ENCODE results near the gene C1orf167.

Gene C1orf167

DNA sequence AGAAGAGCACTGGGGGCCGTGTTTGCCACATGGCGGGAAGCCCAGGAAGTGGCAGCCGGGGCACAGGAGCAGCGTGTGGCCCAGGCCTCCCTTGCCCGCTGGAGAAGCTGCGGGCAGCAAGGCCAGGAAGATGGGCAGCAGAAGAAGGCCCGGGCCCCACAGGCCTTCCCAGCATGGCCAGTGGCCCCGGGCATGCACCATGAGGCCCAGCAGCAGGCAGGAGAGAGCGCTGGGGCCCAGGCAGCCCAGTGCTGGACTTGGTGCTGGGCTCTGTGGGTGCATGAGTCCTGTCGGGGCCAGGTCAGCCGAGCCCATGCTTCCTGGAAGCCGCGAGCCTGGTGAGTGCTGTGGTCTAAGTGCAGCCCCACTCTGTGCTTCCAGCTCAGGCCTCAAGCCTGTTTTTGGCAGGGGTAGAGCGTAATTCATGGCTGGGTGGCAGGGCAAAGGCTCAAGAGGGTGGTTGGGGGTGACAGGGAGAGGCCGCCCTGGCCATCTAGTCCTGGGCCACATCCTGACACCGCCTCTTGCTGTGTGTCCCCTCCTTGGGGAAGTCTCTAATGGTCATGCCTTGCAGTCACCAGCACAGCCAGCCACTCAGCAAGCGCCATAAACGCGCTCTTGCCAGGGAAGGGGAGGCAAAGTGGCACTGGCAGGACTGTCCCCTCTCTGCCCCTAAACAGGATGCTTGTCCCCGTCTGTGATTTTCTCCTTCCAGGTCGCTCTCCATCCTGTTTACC, 22.4 kb downstream of the C1orf167 start:
- in situ Hi-C loops (cut with MboI; ENCODE audit: low sequenced_read_pairs), result no loop called here

DNA sequence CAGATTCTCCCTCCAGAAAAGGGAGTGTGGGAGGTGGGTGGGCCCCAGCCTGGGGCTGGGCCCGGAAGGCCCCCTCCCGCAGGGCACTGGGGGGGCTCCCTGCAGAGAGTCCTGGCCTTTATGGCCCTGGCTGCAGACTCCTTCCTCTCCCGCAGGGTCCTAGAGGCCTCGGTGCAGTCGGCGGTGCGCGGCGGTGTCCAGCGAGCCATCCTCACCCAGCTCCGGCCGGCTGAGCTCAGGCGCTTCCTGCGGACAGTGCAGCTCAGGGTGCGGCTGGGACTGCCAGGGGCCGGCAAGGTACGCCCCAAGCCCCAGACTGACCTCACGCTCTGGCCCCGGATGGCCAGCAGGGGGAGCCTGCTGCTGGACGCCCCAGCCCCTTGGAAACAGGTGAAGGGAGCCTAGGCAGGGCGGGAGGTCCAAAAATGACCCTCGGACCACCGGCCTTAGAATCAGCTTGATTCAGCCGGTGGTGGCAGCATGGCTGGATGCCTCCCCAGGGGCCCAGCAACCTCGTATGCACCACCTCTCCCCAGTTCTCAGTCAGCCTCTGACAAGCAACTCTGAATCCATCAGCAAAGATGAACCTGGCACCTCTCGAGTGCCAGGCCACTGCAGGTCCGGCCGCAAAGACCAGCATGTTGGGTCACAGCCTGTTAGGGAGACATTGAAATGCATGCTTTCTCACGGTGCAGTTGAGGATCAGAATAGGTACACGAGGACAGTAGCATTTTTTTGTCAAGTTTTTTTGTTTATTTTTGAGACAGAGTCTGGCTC, 23.2 kb downstream of the C1orf167 start:
- in situ Hi-C loops (cut with MboI; ENCODE audit: low sequenced_read_pairs), result no loop called here

DNA sequence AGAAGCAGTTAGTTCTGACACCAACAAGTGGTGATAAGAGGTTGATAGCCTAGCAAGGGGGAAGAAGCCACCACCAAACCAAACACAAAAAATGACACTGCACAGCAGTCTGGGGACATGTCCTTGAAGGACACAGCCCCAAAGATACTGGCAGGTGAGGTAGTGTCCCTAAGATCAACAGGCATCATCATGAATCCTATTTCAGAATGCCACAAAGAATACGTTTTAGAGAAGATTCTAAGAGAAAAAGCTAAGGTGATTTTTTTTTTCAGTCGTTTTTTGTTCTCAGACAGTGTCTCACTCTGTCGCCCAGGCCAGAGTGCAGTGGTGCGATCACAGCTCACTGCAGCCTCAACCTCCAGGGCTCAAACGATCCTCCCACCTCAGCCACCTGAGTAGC, 24.2 kb downstream of the C1orf167 start:
- in situ Hi-C loops (cut with MboI; ENCODE audit: low sequenced_read_pairs), result no loop called here

DNA sequence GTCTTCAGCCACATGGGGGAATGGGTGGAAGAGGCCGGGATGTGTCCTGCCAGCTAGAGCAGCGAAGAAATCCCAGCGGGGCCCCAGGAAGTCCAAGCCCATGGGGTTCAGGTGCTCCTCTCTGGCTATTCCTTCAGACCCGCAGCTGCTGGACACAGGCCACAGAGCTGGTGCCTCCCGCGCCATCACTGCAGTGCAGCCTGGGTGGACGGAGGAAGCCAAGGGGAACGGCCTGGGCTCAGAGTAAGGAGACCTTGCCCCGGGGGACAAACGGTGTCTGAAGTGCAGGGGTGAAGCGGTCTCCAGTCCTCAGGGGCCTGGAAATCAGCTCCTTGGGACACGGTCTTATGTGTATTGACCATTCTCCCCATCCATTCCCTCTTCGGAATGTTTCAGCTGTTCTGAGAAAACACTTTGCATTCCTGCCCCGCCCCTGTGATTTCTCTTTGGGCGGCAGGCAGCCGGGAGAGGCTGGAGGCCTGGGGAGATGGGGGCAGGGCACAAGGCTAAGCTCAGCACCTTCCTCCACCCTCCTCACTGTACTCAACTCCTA, 25.3 kb downstream of the C1orf167 start:
- in situ Hi-C loops (cut with MboI; ENCODE audit: low sequenced_read_pairs), result no loop called here

DNA sequence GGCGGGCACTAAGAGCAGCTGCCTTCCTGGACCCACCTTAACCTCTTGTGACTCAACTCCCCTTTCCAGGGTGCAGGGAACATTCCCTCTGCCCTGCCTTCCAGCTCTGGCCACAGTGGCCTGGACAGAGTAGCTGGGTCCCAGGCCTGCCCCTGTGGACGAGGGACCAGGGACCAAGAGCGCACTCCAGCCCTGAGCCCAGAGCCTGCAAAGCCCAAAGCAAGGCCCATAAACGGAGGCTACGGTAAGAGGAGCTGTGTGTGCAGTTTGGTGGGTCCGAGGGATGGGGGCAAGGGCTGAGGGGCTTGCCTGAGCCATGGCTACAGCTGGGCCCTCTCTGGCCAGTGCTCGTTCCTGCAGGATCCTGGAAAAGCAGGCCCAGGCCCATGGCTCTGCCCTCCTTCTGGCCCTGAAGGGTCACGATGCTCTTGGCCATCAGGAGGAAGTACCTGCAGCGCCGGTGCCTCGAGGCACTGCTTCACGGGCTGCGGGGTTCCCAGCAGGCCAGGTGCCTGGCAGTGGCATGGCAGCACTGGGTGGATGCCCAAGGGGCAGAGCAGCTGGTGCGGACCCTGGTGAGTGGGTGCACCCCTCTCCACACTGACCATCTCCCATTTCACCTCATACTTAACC, 25.9 kb downstream of the C1orf167 start:
- in situ Hi-C loops (cut with MboI; ENCODE audit: low sequenced_read_pairs), result no loop called here

DNA sequence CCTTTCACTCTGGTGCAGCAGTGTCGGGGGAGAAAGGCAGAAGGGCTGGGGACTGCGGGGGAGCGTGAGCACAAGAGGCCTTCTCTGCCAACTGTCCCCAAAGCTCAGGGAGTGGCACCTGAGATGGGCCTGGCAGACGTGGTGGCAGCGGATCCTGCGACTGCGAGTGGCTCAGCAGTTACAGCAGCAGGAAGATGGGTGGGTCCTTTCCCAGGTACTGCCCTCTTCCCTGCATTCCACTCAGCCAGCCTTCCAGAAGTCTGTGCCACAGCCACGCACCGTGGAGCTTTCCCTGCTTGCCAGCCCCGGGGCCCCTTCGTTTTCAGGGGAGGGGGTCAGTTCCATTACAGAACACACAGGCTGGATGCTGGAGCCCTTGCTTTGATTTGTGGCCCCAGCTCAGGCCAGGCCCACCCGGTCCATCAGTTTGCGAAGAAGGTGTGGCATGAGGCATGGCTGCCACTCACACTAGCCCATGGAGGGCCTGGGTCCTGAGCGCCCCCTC, 26.6 kb downstream of the C1orf167 start:
- in situ Hi-C loops (cut with MboI; ENCODE audit: low sequenced_read_pairs), result no loop called here

DNA sequence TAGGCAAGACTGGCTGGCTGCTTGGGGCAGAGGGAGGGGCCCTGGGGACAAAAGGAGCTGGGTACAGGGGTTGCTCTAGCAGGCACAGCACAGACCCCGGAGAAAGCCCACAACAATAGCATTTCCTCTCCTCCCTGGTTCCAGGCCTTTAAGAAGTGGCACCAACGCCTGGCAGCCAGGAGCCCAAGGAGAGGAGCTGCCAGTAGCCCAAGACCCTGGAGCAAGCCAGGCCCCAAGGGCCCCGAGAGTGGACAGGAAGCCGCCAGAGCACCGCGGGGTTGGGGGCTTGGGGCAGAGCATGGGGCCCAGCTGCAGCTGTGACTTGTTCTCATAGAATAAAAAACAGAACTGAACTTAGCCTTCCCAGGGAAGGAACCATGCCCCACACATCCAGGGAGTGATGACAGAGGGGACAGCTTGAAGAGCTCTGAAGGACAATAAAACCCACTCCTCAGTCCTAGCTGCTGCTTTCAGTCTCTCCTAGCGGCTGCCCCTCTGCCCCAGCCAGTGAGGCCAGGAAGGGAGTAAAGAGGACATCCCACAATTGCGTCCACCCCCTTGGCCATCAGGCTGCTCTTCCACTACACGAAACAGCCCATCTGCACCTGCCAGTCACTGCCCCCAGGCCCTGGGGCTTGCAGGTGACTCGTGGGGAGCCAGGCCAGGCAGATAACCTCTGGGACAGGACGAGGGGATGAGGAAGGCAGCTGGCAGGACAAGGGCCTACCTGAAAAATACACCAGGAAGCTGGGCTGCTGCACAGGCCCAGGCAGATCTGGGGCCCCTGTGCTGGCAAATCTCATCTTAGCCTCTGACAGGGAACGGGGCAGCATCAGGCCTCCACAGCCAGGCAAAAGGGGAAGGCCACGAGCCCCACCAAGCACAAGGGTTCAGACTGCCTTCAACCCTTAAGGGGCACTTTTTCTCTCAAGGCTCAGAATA, 27.4 kb downstream of the C1orf167 start:
- in situ Hi-C loops (cut with MboI; ENCODE audit: low sequenced_read_pairs), result no loop called here

DNA sequence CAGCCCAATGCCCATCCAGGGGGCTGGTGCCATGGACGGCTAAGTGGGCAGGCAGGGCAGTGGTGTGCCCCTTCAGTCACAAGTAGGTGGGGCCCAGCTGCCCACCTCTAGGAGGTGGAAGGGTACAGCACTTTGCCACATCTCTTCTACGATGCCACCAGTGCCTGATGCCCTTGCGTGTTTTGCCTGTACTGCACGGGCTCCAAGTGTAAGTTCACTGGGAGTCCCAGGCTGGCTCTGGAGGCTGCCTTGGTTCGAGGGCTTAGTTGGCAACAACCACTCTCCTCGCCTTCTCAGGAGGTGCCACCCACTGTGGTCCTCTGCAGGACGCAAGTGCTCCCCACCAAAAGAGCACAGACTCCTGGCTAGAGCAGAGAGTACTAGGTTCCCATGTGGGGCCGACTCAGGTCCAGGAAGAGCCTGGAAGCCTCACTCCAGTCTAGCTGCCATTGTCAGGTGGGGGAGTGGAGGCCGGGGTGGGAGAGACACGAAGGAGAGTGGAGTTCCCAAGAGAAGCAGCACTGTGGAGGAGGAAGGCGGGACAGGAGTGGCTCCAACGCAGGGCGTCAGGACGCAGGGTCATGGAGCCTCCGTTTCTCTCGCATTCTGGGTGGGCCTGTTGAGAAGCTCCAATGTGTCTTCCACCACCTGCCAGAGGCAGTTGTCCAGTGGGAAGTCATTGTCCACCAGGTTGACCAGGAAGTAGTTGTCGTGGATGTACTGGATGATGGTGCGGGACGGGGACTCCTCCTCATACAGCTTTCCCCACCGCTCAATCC, 28.3 kb downstream of the C1orf167 start:
- in situ Hi-C loops (cut with MboI; ENCODE audit: low sequenced_read_pairs), result no loop called here

DNA sequence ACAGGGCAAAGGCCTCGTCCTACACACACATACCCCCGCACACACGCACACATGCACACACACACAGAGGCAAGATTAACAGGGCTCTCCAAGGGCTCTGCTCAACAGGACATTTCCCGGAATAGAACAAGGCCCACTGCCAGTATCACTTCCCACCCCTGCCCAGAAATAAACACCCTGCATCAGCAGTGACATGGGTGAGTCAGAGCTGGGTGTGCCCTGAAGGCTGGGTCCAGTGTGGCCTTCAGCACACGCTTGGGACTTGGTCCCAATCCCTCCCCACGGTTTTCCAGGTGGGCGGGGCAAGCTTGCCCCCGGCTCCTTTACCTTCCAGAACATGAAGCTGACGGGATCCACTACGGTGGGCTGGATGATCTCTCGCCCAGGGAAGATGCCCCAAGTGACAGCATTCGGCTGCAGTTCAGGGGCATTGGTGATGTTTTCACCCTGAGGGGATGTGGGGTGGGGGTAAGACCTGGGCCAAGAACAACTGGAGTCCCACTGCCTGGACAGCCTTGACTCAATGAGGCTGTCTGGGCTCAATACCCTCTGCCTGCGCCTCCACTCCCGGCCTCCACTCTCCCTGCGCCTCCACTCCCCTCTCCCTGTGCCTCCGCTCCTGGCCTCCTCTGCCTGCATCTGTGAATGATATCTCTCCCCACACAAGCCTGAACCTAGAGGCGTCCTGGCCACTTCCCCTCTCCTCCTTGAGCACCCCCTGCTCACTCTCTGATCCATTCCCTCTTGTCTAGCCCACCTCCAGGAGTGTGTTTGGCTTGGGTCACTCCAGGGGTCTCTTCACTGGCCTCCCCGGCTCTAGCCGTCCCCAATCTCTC, 29.1 kb downstream of the C1orf167 start:
- in situ Hi-C loops (cut with MboI; ENCODE audit: low sequenced_read_pairs), result no loop called here

DNA sequence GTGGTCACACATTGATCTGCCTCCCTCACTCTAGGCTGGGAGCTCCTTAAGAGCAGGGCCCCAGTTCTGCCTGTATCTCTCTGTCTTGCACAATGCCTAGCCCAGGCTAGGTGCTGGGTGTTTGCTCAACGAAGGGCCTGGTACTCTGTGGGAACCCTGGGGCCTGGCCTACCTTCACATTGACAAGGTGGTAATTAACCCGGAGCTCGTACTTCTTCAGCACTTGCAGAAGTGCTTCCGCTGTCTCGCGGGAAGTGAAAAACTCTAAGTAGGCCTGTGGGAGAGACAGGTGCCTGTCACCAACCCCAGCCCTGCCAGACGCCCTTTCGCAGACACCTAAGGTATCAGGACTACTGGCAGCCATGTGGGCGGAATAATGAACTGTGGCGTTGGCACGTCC, 30.1 kb downstream of the C1orf167 start:
- in situ Hi-C loops (cut with MboI; ENCODE audit: low sequenced_read_pairs), result no loop called here

DNA sequence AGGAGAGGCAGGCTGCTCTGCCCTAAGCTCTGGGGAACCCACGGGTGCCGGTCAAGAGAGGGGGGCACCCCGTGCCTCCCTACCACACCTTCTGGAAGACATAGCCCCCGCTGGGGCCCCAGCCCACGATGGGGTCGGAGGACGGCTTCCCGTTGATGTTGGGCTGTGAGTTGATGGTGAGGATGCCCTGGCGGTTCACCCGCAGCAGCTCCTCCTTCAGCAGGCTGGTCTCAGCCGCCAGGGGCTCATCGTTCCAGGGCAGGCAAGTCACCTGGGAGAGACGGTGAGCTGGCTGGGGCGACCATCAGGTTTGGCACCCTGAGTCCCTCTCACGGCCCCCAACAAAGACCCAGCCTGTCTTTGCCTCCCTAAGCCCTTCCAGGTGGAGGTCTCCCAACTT, 31.8 kb downstream of the C1orf167 start:
- in situ Hi-C loops (cut with MboI; ENCODE audit: low sequenced_read_pairs), result no loop called here

DNA sequence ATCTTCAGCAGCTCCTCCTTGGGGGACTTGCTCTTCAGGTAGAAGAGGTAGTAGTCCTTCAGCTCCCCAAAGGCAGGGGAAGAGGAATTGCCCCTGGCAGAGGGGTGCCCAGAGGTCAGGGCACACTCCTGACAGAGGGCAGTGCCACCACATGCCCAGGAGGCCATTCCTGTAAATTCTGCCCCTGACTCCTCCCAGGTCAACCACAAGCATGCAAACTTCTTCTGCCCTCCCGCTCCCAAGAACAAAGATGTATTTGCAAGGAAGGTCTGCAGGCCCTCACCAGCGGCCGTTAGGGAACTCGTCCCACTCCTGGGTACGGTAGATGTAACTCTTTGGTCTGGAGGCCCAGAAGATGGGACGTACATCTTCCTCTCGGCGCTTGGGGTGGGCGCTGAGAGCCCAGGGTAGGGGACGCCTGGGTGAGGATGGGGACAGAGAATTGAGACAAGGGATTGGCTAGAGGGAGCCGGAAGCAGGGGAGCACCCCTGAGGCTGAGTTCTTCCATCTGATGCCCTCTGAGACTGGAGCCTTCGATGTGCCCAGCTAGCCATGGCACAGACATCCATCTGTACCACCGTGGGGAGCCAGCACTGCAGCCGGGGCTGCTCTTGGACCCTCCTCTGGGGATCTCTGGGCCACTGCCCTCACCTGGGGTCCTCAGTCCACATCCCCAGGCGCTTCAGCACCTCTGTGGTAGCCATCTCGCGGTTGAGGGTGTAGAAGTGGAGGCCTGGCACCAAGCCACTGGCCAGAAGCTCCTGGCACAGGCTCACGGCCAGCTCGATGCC, 32.6 kb downstream of the C1orf167 start:
- in situ Hi-C loops (cut with MboI; ENCODE audit: low sequenced_read_pairs), result no loop called here

DNA sequence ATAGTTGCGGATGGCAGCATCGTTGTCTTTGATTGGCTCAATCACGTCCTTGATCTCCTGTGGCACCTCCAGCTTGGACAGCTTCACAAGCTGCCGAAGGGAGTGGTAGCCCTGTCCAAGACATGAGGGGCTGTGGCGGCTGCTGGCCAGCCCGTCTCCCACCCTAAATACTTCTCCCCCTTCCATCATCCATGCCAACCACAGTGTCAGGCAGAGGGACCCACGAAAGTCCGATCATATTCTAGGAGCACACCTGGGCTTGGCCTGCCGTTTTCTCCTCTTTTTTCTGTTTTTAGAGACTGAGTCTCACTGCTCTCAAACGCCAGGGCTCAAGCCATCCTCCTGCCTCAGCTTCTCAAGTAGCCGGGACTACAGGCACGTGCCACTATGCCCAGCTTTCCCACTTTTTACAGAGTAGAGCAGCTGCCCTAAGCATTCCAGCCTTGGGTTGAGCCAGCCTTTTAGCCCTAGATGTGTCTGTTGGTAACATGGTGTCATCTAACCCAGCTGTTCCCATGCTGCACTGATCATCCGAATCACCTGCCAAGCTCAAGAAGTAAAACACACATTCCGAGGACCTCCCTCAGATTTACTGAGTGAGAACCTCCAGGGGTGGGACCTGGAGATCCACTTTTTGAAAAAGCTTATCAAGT, 33.4 kb downstream of the C1orf167 start:
- in situ Hi-C loops (cut with MboI; ENCODE audit: low sequenced_read_pairs), result no loop called here

DNA sequence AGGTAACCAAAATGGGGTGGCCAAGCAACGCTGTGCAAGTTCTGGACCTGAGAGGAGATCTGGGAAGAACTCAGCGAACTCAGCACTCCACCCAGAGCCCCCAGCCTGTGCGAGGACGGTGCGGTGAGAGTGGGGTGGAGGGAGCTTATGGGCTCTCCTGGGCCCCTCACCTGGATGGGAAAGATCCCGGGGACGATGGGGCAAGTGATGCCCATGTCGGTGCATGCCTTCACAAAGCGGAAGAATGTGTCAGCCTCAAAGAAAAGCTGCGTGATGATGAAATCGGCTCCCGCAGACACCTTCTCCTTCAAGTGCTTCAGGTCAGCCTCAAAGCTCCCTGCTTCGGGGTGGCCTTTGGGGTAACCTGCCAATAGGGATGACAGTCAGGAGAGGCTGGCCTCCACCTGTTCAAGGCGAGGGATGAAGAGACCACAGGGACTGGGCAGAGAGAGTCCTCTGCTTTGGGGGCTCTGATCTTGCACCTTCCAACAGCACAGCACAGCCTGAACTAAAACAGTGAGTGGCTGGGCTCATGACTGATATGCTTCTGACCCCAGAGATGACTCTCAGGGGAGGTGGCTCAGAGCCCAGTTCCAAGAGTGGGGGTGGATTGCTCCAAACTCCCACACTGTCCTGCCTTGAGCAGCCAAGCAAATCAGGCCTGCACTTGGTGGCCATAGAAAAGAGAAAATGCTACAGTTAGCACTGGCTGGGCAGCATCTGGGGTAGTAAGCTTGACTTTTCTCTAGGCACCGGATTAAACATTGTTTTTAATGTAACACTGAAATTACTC, 34.2 kb downstream of the C1orf167 start:
- in situ Hi-C loops (cut with MboI; ENCODE audit: low sequenced_read_pairs), result no loop called here

DNA sequence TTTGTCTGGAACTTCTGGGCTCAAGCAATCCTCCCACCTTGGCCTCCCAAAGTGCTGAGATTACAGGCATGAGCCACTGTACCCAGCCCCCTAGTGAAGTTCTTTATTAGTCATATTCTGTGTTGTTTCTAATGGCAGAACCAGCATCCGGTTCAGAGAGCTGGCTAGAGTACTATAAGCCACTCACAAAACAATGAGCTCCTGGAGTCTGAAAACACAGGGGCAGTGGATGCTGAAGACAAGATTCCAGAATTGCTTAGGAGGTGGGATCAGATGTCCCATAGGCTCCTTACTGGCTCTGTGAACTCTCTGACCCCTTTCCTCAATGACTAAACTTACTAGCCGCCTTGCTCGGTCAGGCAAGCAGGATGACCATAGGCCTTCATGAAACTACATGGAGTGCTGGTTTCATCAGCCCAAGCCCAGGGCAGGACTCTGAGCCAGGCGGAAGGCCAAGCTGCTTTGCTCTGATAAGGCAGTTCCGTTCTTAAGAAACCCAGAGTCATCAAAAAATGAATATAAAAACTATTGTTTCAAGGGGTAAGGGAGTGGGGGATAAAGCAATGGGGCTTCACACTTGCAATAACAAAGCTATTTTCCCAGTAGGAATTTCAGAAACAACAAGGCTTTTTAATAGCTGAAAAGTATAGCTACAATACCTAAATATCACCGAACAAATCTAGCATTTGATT, 35.7 kb downstream of the C1orf167 start:
- in situ Hi-C loops (cut with MboI; ENCODE audit: low sequenced_read_pairs), result no loop called here

DNA sequence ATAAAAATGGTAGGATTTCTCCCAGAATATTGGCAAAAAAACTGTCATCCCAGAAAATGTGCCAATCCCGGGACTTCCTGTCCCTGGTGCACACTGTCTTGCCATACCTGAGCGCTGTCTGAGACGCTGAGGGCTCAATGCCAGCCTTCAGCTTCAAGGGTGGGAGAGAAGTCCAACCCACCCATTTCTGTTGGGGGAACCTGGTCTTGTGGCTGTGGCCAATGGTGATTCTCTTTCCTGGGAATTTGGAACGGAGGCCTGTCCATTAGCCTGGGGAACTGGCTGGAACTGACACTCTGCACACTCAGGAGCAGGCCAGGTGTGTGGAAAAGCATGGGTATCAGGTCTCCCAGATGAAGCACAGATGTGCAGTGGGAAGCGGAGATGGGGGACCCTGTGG, 37.1 kb downstream of the C1orf167 start:
- in situ Hi-C loops (cut with MboI; ENCODE audit: low sequenced_read_pairs), result no loop called here

Data from HL-60/S4 treated with retinoic acid at 250 ng/mL for 4 days and 3 days (cell line).